DND-41 (cell line): ENCODE data around the gene ARAP1.

Experiments
- ATAC-seq: fragments of 200-7000 bp; cut with Tn5 transposase; 3 replicates; pipeline ENCODE4 v1.9.1; 2021; ENCODE audit warnings: low read depth; ENCODE audit not compliant: insufficient read depth
- DNase-seq: peaks from one replicate; pipeline ENCODE4 v3.0.0-alpha.2; 2020
- H2AFZ ChIP-seq: 2 replicates; pipeline ENCODE4 v1.6.0; 2012; ENCODE audit warnings: low read depth, low read length
- H3K27ac ChIP-seq: 2 replicates; pipeline ENCODE4 v1.5.1; 2012; ENCODE audit warnings: low read length, inconsistent platforms
- H3K27me3 ChIP-seq: fragments of 200-600 bp; sonication (generic); 2 replicates; pipeline ENCODE4 v1.6.0; 2012; ENCODE audit warnings: low read length, mild to moderate bottlenecking, inconsistent platforms; ENCODE audit not compliant: insufficient read depth, poor library complexity
- H3K36me3 ChIP-seq: 2 replicates; pipeline ENCODE4 v1.5.1; 2012; ENCODE audit warnings: low read length, inconsistent platforms; ENCODE audit not compliant: insufficient read depth
- H3K4me1 ChIP-seq: 2 replicates; pipeline ENCODE4 v1.5.1; 2012; ENCODE audit warnings: mild to moderate bottlenecking, low read length; ENCODE audit not compliant: insufficient read depth
- H3K4me2 ChIP-seq: 2 replicates; pipeline ENCODE4 v1.6.0; 2012; ENCODE audit warnings: mild to moderate bottlenecking, moderate library complexity, low read length, inconsistent platforms; ENCODE audit not compliant: insufficient read depth
- H3K4me3 ChIP-seq, 2 experiments: fragments of 200-600 bp in 1 of 2; shearing (Covaris generic) in 1 of 2; 2 replicates each; pipeline ENCODE4 v1.5.1; 2012 to 2016; ENCODE audit warnings: inconsistent platforms in 2 of 2, low read length in 2 of 2, mild to moderate bottlenecking in 2 of 2, low read depth in 1 of 2, moderate library complexity in 1 of 2
- H3K79me2 ChIP-seq: 2 replicates; pipeline ENCODE4 v1.6.0; 2012; ENCODE audit warnings: low read length, inconsistent platforms; ENCODE audit not compliant: insufficient read depth
- H3K9ac ChIP-seq: 2 replicates; pipeline ENCODE4 v1.6.0; 2012; ENCODE audit warnings: low read depth, mild to moderate bottlenecking, inconsistent platforms, low read length, moderate library complexity
- H3K9me3 ChIP-seq: 2 replicates; pipeline ENCODE4 v1.5.1; 2012; ENCODE audit warnings: low read length, moderate library complexity, mild to moderate bottlenecking, inconsistent platforms; ENCODE audit not compliant: insufficient read depth, severe bottlenecking
- H4K20me1 ChIP-seq: 2 replicates; pipeline ENCODE4 v1.6.0; 2012; ENCODE audit warnings: low read length; ENCODE audit not compliant: insufficient read depth
- CTCF ChIP-seq: IDR thresholded peaks from 2 replicates; pipeline ENCODE4 v1.5.1; 2012; ENCODE audit warnings: borderline replicate concordance, low read length, moderate library complexity, mild to moderate bottlenecking; ENCODE audit not compliant: poor library complexity, severe bottlenecking; ENCODE audit errors: extremely low read depth
- EZH2 ChIP-seq: IDR thresholded peaks from 3 replicates; pipeline ENCODE4 v1.6.1; 2012; ENCODE audit warnings: borderline replicate concordance, low read depth, mild to moderate bottlenecking, moderate library complexity, low read length, inconsistent platforms; ENCODE audit not compliant: severe bottlenecking

ARAP1 gene

GRCh38 chr11:72789493-72790131, 37.4 kb upstream of the ARAP1 start:
- Histone ChIP-seq H3K27me3 (no peaks in the 10 kb centered on the region), H3K4me2 (no peak overlapping the region), H3K79me2 (peaks cover 8% of the 10 kb centered on the region; the same call in 1 of the 2 replicates), H3K4me3 (no peak overlapping the region), H4K20me1 (no peaks in the 10 kb centered on the region), H3K9ac (no peak overlapping the region), H3K27ac (no peak overlapping the region), H3K36me3 (no peaks in the 10 kb centered on the region), H2AFZ (no peak overlapping the region), H3K9me3 (no peaks in the 10 kb centered on the region), H3K4me1 (peaks cover 21% of the 10 kb centered on the region)
- DNase-seq (no peak), ATAC-seq (no peak)
- no peak for TF ChIP-seq EZH2
- no peak for TF ChIP-seq CTCF

GRCh38 chr11:72788241-72788640, 36.0 kb upstream of the ARAP1 start:
- DNase-seq (no peak), ATAC-seq (no peak)
- no peak overlapping the region for H3K27ac ChIP-seq
- H2AFZ ChIP-seq, result no peak overlapping the region
- no peaks in the 10 kb centered on the region for H3K27me3 ChIP-seq
- no peaks in the 10 kb centered on the region for H4K20me1 ChIP-seq
- no peaks in the 10 kb centered on the region for H3K36me3 ChIP-seq
- no peak overlapping the region for H3K4me3 ChIP-seq
- H3K9ac ChIP-seq, result no peak overlapping the region
- no peak overlapping the region for H3K4me2 ChIP-seq
- H3K9me3 ChIP-seq, result no peaks in the 10 kb centered on the region
- peaks cover 8% of the 10 kb centered on the region; the same call in 1 of the 2 replicates for H3K79me2 ChIP-seq
- no peak for TF ChIP-seq EZH2
- TF ChIP-seq CTCF, result no peak
- peaks cover 12% of the 10 kb centered on the region for H3K4me1 ChIP-seq

- Histone ChIP-seq H3K9me3 (no peaks in the 10 kb centered on the region), H3K4me2 (no peak overlapping the region), H3K79me2 (peaks cover 2% of the 10 kb centered on the region; the same call in 1 of the 2 replicates), H3K4me1 (peaks cover 4% of the 10 kb centered on the region), H3K27me3 (no peaks in the 10 kb centered on the region), H3K9ac (no peak overlapping the region), H3K27ac (no peak overlapping the region), H3K4me3 (no peak overlapping the region), H2AFZ (no peak overlapping the region), H4K20me1 (no peaks in the 10 kb centered on the region), H3K36me3 (no peaks in the 10 kb centered on the region)
- ATAC-seq (peak; percentile 51; the same call in 2 of the 3 replicates), DNase-seq (no peak)
- peak; percentile 24 for TF ChIP-seq CTCF
- TF ChIP-seq EZH2, result no peak
Observed at GRCh38 chr11:72787216-72788104, 35.3 kb upstream of the ARAP1 start.
